ENCODE results near the gene CEP78.
"Not testable (repeated sequence)": the region's sequence is repeated elsewhere in the genome, so short reads cannot be mapped to it uniquely, and the experiment has no call there.

The CEP78 gene

GRCh38 chr9:78238046-78239038 lies 2.5 kb downstream of the CEP78 start:
- DNase-seq: no peak

- DNase-seq: no peak
These were observed 3.6 kb downstream of the CEP78 start for GRCh38 chr9:78239506-78239905.

GRCh38 chr9:78242041-78242440 lies 6.2 kb downstream of the CEP78 start:
- no peak for DNase-seq

GRCh38 chr9:78243130-78243529 lies 7.3 kb downstream of the CEP78 start:
- no peak for DNase-seq

- DNase-seq: no peak
These were observed 9.5 kb downstream of the CEP78 start for GRCh38 chr9:78245401-78245800.

- DNase-seq: no peak
These were observed 12.8 kb downstream of the CEP78 start for GRCh38 chr9:78248635-78249034.

GRCh38 chr9:78249542-78249941 lies 13.7 kb downstream of the CEP78 start:
- no peak for DNase-seq

- no peak for DNase-seq
These were observed 16.7 kb downstream of the CEP78 start for GRCh38 chr9:78252616-78253015.

- no peak for DNase-seq
These were observed 17.4 kb downstream of the CEP78 start for GRCh38 chr9:78253285-78253684.

- DNase-seq: no peak
These were observed 25.6 kb downstream of the CEP78 start for GRCh38 chr9:78261403-78262001.

- DNase-seq: no peak
These were observed 26.8 kb downstream of the CEP78 start for GRCh38 chr9:78262655-78263054.

GRCh38 chr9:78267889-78268288 lies 32.0 kb downstream of the CEP78 start:
- DNase-seq: no peak

GRCh38 chr9:78269784-78270183 lies 33.9 kb downstream of the CEP78 start:
- DNase-seq: no peak

- DNase-seq: no peak
These were observed 36.4 kb downstream of the CEP78 start for GRCh38 chr9:78272307-78272706.

GRCh38 chr9:78273761-78274160 lies 37.9 kb downstream of the CEP78 start:
- DNase-seq: no peak

GRCh38 chr9:78278177-78278777 lies 42.4 kb downstream of the CEP78 start:
- DNase-seq: no peak

- no peak for DNase-seq
These were observed 42.9 kb downstream of the CEP78 start for GRCh38 chr9:78278801-78279200.

- no peak for DNase-seq
These were observed 45.2 kb downstream of the CEP78 start for GRCh38 chr9:78280982-78281668.

GRCh38 chr9:78284181-78284580 lies 48.3 kb downstream of the CEP78 start:
- DNase-seq: not testable (repeated sequence)

- no peak for DNase-seq
These were observed 50.2 kb downstream of the CEP78 start for GRCh38 chr9:78286125-78286524.

GRCh38 chr9:78286946-78287388 lies 51.1 kb downstream of the CEP78 start:
- no peak for DNase-seq

GRCh38 chr9:78288214-78288892 lies 52.5 kb downstream of the CEP78 start:
- peak; percentile 38 for DNase-seq

- DNase-seq: no peak
These were observed 53.6 kb downstream of the CEP78 start for GRCh38 chr9:78289474-78289873.
